HepG2 (cell line): ENCODE data around the gene MT1G.

Experiments
- ELF3 ChIP-seq: IDR thresholded peaks from 2 replicates; pipeline ENCODE4 v1.6.1; 2016; ENCODE audit warnings: missing genetic modification reagents, missing compliant biosample characterization
- ESRRA ChIP-seq: sonication (generic); formaldehyde crosslinking; IDR thresholded peaks from 2 replicates; pipeline ENCODE4 v1.5.1; 2020; ENCODE audit warnings: mild to moderate bottlenecking, low read depth, missing genetic modification reagents
- FOXJ3 ChIP-seq: sonication (generic); formaldehyde crosslinking; IDR thresholded peaks from 2 replicates; pipeline ENCODE4 v1.4.0; 2020; ENCODE audit warnings: missing genetic modification reagents, mild to moderate bottlenecking, borderline replicate concordance
- ISL2 ChIP-seq: sonication (generic); formaldehyde crosslinking; IDR thresholded peaks from 2 replicates; pipeline ENCODE4 v1.5.0; 2020; ENCODE audit warnings: missing genetic modification reagents
- MAFG ChIP-seq: sonication (generic); formaldehyde crosslinking; IDR thresholded peaks from 2 replicates; pipeline ENCODE4 v1.5.1; 2020; ENCODE audit warnings: mild to moderate bottlenecking, missing genetic modification reagents
- NR1H2 ChIP-seq: sonication (generic); formaldehyde crosslinking; IDR thresholded peaks from 2 replicates; pipeline ENCODE4 v1.8.1; 2022; ENCODE audit warnings: low read depth, missing genetic modification reagents, borderline replicate concordance
- POLR2AphosphoS5 ChIP-seq: IDR thresholded peaks from 2 replicates; pipeline ENCODE4 v1.6.1; 2012; ENCODE audit warnings: low read depth, low read length
- RFX5 ChIP-seq: IDR thresholded peaks from 2 replicates; pipeline ENCODE4 v1.6.1; 2011; ENCODE audit warnings: low read depth, low read length, improper control_type of control experiment
- ZEB1 ChIP-seq: IDR thresholded peaks from 2 replicates; pipeline ENCODE4 v1.6.1; 2012; ENCODE audit warnings: mild to moderate bottlenecking, low read depth, inconsistent platforms; ENCODE audit not compliant: insufficient replicate concordance
- ZFP1 ChIP-seq: IDR thresholded peaks from 2 replicates; pipeline ENCODE4 v1.6.1; 2016
- ZFP41 ChIP-seq: sonication (generic); formaldehyde crosslinking; IDR thresholded peaks from 2 replicates; pipeline ENCODE4 v1.4.0; 2020; ENCODE audit warnings: mild to moderate bottlenecking, missing genetic modification reagents, borderline replicate concordance
- ZNF253 ChIP-seq: sonication (generic); formaldehyde crosslinking; IDR thresholded peaks from 2 replicates; pipeline ENCODE4 v1.8.0; 2022; ENCODE audit warnings: mild to moderate bottlenecking, missing genetic modification reagents, borderline replicate concordance
- TF ChIP-seq, protein P1 (sequence below): IDR thresholded peaks from 2 replicates; pipeline ENCODE4 v1.6.1; 2012; ENCODE audit warnings: inconsistent platforms
- TF ChIP-seq, protein P2 (sequence below): sonication (generic); formaldehyde crosslinking; IDR thresholded peaks from 2 replicates; pipeline ENCODE4 v1.5.0; 2020; ENCODE audit warnings: mild to moderate bottlenecking, missing genetic modification reagents, moderate library complexity

DNA sequence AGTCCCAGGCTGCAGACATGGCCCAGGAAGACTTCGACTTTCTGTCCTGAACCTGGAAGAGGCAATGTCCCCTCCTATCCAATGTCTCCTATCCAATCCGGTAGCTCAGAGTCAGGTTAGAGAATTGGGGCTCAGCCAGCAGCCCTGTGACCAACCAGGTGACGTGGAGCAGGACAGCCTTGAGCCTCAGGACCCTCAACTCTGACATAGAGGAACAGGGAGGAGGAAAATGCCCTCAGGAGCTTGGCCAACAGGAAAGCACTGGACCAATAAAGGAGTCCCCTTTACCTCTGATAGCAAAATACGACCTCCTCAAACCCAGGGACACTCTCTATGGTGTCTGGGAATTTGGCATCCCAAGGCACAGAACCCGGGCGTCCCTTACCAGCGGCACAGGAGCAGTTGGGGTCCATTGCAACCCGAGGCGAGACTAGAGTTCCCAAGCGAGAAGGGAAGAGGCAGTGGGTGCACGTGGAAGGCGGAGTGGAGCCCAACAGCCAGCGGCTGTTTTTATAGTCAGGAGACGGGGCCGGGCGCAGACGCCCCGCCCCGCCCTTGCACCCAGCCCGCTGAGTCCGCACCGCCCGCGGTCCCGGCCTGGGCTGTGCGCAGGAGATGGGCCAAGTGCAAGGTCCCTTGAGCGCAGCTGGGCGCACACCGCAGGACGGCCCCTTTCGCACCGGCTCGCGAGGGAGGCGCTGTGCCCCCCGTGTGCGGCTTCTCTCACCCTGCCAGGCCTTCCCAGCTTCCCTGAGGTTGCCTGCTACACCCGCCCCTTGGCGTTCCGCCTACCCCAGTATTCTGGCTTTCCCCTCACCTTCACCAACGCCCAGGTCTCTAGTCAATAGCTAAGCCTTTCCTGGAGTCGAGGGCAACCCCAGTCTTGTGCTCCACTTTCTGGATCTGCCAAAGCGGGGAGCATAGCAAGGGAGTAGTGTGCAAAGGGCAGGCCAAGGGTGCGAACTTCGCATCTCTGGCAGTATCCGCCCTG lies at the start of gene MT1G:
- TF ChIP-seq FOXJ3 (CRISPR knock-in tag) (no peak), ISL2 (CRISPR knock-in tag) (no peak; the same call in 1 of the 2 replicates), RFX5 (no peak), MAFG (CRISPR knock-in tag) (no peak), ZNF253 (CRISPR knock-in tag) (no peak), ELF3 (CRISPR knock-in tag) (no peak; the same call in 1 of the 2 replicates), NR1H2 (no peak), ZFP1 (CRISPR knock-in tag) (no peak), POLR2AphosphoS5 (peak; percentile 49; the same call in 1 of the 2 replicates), ZFP41 (CRISPR knock-in tag) (no peak), ZEB1 (no peak), ESRRA (CRISPR knock-in tag) (no peak; the same call in none of the 2 replicates)
- TF ChIP-seq, protein P1, sequence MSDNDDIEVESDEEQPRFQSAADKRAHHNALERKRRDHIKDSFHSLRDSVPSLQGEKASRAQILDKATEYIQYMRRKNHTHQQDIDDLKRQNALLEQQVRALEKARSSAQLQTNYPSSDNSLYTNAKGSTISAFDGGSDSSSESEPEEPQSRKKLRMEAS, result 0 out of 2 replicates have a peak, but pooled peaks have one; percentile 68
- TF ChIP-seq, protein P2, sequence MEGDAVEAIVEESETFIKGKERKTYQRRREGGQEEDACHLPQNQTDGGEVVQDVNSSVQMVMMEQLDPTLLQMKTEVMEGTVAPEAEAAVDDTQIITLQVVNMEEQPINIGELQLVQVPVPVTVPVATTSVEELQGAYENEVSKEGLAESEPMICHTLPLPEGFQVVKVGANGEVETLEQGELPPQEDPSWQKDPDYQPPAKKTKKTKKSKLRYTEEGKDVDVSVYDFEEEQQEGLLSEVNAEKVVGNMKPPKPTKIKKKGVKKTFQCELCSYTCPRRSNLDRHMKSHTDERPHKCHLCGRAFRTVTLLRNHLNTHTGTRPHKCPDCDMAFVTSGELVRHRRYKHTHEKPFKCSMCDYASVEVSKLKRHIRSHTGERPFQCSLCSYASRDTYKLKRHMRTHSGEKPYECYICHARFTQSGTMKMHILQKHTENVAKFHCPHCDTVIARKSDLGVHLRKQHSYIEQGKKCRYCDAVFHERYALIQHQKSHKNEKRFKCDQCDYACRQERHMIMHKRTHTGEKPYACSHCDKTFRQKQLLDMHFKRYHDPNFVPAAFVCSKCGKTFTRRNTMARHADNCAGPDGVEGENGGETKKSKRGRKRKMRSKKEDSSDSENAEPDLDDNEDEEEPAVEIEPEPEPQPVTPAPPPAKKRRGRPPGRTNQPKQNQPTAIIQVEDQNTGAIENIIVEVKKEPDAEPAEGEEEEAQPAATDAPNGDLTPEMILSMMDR (CRISPR knock-in tag), result peak; percentile 65
